Adipose tissue (tissue), 3 donors: Measurements from ENCODE around the gene PHF3. TPM values are rescaled to one million over a fixed set of nuclear protein-coding genes. Genes with fewer than 3 reads are reported as not detected.
"Not testable (repeated sequence)": the region's sequence is repeated elsewhere in the genome, so short reads cannot be mapped to it uniquely, and the experiment has no call there.

Source experiments
- H3K27ac ChIP-seq: one replicate; pipeline ENCODE4 v1.5.1; 2013; ENCODE audit warnings: low read depth, low read length
- WGBS, 3 donors: extraction: QIAGEN DNeasy Blood & Tissue Kit; methylation state at CpG; one replicate each; pipeline ENCODE4 v1.1.7; 2013; 5-methylcytosine and 5-hydroxymethylcytosine counted together
- polyA plus RNA-seq, 3 donors: library from polyadenylated mRNA; stranded (reverse); fragments of 200-250 nt; gene quantifications; one replicate each; pipeline ENCODE4 v1.2.3, GENCODE V29; 2013
- donor health status: healthy with polysubstance abuse.
- donor health status: Bipolar disorder and iron deficiency.
- donor health status: healthy.

Gene PHF3
- polyA plus RNA-seq, 3 donors, result 9.8 to 17.2 (median 11.8) TPM

- WGBS, 3 donors, result 15 to 82% (median 48%) methylated on average over 1 of the region's 1 CpG
- no peak overlapping the region for H3K27ac ChIP-seq
These were observed 41.7 kb downstream of the PHF3 start for GRCh38 chr6:63677282-63677681.

DNA sequence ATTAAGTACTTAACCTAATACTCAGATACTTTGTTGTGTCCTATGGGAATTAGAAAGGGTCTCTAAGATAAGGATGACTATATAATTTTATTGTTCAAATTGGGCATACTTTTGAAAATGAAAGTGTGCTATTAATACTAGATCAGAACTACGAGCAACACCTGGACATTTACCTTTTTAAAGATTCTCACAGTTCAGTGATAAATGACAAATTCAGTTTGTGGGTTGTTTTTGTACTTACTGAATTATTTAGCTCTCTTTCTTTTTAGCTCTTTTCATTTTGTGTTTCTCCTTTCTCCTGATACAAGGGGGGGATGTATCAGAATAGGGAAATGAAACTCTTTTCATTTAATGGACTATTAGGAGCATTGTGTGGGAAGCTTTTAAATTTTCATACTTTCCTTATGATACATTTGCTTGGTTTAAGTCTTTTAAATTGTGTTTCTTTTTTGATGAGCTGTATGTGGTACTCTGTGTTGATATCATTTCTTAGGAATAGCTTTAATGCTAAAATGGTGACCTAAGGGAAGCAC is 47.5 kb downstream of the PHF3 start:
- WGBS, 3 donors, result 81 to 91% (median 84%) methylated on average over 1 of the region's 1 CpG
- H3K27ac ChIP-seq, result no peak overlapping the region

DNA sequence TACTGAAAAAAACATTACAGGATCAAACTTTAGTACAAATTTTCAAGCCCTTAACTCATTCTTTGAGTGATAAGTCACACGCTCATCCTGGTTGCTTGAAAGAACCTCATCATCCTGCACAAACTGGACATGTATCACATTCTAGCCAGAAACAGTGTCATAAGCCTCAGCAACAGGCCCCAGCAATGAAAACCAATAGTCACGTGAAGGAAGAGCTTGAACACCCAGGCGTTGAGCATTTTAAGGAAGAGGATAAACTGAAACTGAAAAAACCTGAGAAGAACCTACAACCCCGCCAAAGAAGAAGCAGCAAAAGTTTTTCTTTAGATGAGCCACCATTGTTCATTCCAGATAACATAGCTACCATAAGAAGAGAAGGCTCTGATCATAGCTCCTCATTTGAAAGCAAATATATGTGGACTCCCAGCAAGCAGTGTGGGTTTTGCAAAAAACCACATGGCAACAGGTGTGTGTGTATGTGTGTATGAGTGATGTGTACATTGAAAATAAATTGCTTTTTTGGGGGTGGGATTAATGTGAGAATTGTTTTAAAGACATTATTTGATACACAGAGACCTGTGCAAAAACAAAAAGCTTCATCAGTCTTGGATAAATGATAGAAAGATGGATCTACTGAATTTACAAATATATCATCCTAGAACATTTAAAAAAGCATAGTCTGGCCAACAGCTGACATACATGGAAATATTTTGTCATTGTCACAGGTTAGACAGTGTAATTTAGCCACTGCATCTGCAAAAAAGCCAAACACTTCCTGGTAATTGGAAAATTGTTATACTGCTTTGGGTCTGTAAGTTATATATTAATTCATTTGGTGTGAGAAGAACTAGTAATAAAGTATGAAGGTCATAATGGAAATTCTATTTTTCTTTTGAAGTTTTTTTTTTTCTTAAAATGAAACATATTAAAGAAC is 50.1 kb downstream of the PHF3 start:
- 75 to 90% (median 82%) methylated on average over 4 of the region's 4 CpGs for WGBS, 3 donors
- H3K27ac ChIP-seq, result no peak overlapping the region

DNA sequence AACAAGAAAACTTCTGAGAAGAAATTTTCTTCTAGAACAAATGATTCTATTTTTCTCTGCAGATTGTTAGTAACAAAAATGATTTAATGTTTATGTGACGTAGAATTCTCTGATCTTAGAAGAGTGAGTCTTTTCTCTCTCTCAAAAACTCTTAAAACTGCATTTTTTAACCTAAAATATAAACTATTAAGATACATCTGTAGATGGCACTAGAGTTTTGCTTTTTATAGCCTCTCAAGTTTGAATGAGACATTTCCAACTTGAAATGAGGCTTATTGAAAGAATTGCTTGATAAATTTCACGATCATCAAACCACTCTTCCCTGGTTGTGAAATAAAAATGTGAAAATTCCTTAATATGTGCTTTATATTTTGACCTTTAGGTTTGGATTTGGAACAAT is 53.8 kb downstream of the PHF3 start:
- H3K27ac ChIP-seq, result no peak overlapping the region
- WGBS, 3 donors, result 78 to 95% (median 87%) methylated on average over 2 of the region's 2 CpGs

DNA sequence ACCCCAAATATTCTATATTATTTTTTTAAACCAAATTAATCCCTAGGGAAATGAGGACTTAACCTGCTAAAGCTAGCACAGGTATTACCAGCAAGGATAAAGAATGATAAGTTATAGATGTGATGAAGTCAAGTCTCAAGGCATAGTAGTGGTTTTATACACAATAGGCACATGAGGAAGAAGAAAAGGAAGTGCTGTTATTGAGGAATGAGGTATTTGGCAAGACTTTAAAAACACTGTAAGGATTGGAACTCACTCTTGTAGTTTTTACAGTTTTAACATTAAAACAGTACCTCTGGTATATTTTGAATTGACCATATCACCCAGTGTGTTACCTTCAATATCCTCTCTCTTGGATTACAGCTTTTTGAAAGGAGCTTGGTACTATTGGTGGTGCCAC is 54.6 kb downstream of the PHF3 start:
- H3K27ac ChIP-seq, result no peak overlapping the region

- 86 to 90% (median 87%) methylated on average over 2 of the region's 2 CpGs for WGBS, 3 donors
- no peak overlapping the region for H3K27ac ChIP-seq
These were observed 70.1 kb downstream of the PHF3 start for GRCh38 chr6:63705707-63706106.

DNA sequence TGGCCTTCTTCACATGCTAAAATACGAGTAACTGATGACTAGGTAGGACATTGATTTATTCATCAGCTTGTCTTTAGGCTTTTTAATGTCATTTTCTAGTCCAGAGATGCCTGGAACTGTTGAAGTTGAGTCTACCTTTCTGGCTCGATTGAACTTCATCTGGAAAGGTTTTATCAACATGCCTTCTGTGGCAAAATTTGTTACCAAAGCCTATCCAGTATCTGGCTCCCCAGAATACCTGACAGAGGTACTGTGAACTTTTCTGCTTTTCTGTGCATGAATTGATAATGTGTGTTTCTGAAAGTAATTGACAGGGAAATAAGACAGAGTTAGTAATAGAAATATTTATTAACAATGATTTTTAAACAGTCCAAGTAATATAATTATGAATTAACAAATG is 71.0 kb downstream of the PHF3 start:
- 68 to 83% (median 83%) methylated on average over 2 of the region's 2 CpGs for WGBS, 3 donors
- no peak overlapping the region for H3K27ac ChIP-seq

GRCh38 chr6:63708631-63709030 is 73.0 kb downstream of the PHF3 start:
- no peak overlapping the region for H3K27ac ChIP-seq
- WGBS, 3 donors, result 92 to 99% (median 97%) methylated on average over 1 of the region's 1 CpG

- H3K27ac ChIP-seq, result no peak overlapping the region
These were observed 73.5 kb downstream of the PHF3 start for GRCh38 chr6:63709148-63709547.

- no peak overlapping the region for H3K27ac ChIP-seq
- WGBS, 3 donors, result 87 to 99% (median 95%) methylated on average over 6 of the region's 6 CpGs
These were observed 77.7 kb downstream of the PHF3 start for GRCh38 chr6:63713332-63713731.

GRCh38 chr6:63714091-63714490 is 78.5 kb downstream of the PHF3 start:
- no peak overlapping the region for H3K27ac ChIP-seq

DNA sequence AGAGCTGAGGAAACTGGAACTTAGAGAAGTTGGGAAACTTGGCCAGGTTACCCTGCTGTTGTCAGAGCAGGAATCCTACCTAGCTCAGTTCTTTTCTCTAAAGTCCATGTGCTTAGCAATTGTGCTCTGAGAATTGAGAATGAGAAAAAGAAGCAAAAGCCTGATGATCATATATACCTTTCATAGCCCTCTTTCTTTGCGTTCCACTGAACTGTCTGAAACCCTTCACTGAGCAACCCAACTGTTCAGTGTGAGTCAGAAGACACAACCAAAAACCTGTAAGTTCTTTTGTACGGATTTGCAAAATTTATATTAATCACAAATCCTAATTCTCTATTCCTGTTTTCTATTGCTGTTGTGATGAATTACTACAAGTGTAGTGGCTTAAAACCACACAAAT is 80.6 kb downstream of the PHF3 start:
- WGBS, 3 donors, result 93 to 99% (median 99%) methylated on average over 2 of the region's 2 CpGs
- H3K27ac ChIP-seq, result no peak overlapping the region

DNA sequence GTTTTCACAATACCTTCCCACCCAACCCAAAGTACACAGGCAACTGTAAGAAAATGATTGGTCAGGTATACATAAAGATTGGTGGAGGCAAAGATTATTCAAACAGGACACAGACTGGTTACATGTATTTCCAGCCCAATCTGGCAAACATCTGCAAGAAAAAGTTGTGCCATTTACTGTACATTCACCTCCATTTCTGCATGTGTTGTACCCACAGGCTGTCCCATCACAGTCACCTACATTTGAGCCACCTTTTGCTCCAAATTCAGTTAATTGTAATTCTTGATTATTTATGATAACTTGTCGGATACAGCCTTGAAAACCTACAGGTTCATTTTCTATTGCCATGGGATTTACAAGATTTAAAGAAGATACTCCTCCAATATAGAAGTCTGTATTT is 85.6 kb downstream of the PHF3 start:
- no peak overlapping the region for H3K27ac ChIP-seq
- WGBS, 3 donors, result 87 to 98% (median 96%) methylated on average over 1 of the region's 1 CpG

DNA sequence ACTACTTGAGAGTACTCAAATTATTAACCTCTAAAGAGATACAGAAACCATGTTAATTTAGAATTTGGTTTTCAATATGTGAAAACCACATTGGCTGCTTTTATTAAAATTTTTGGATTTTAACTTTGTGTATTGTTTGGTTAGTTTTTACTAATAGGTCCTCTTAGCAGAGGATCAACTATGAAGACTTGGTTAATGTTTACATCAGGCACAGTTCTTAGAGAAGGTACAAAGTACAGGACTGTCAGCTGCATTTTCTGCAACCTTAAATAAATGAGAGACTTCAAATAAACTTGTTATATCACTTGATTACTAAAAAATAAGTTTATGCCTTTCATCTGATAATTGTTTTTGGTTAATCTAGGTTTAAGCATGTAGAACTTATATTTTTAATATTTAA is 89.1 kb downstream of the PHF3 start:
- H3K27ac ChIP-seq, result no peak overlapping the region

GRCh38 chr6:63730311-63730710 is 94.7 kb downstream of the PHF3 start:
- H3K27ac ChIP-seq, result no peak overlapping the region

DNA sequence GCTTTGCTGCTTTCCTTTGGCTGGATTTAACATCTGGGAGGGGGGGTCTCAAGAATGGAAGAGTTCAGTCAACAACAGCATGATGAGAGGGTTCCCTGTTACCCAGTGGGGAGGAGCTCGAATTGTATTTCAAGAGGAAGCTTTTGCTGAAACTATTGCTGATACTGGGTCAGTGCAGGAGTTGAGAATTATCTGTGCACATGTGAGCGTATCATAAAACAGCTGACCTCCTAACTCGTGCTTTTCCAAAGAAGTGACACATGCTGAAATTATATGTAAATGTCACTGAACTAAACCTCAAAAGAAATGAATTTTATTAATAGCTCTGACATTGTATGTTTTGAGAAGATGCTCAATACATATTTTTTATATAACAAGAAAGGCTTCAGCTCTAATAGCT is 96.3 kb downstream of the PHF3 start:
- H3K27ac ChIP-seq, result no peak overlapping the region
- WGBS, 3 donors, result 88 to 92% (median 90%) methylated on average over 3 of the region's 3 CpGs

GRCh38 chr6:63732336-63732735 is 96.7 kb downstream of the PHF3 start:
- no peak overlapping the region for H3K27ac ChIP-seq
- WGBS, 3 donors, result 72 to 98% (median 87%) methylated on average over 2 of the region's 2 CpGs

GRCh38 chr6:63734923-63735322 is 99.3 kb downstream of the PHF3 start:
- 75 to 88% (median 84%) methylated on average over 3 of the region's 3 CpGs for WGBS, 3 donors
- H3K27ac ChIP-seq, result no peak overlapping the region

DNA sequence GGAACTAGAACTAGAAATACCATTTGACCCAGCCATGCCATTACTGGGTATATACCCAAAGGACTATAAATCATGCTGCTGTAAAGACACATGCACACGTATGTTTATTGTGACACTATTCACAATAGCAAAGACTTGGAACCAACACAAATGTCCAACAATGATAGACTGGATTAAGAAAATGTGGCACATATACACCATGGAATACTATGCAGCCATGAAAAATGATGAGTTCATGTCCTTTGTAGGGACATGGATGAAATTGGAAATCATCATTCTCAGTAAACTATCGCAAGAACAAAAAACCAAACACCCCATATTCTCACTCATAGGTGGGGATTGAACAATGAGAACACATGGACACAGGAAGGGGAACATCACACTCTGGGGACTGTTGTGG is 102.6 kb downstream of the PHF3 start:
- H3K27ac ChIP-seq, result not testable (repeated sequence)
- 74 to 100% (median 92%) methylated on average over 2 of the region's 2 CpGs for WGBS, 3 donors

DNA sequence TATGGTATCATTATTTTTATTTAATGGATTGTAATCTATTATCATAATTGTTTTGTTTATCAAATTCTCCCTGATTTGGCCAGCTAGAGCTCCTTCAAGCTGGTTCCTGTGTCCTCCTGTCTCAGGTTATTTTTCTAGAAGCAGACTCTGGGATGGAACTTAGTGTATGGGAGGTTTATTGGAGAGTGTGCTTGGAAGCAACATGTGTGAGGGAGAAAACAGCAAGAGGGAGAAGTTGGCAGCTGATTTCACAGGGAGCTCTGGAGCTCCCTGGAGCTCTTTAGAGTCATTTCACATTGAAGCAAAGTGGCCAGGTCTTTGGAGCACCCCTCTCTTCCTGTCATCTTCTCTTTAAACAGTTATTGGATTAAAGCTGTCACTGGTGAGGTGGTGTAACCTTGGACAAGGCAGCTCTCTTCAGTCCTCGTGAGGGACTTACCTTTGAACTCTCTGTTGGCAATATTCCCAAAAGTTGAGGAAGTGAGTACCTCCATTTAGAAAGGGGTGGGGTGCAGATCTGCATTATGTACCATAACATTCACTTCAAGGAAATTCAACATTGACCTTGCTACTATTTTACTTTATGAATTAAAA is 103.6 kb downstream of the PHF3 start:
- 9 to 40% (median 28%) methylated on average over 1 of the region's 1 CpG for WGBS, 3 donors

More for the DNA sequence above, 103.6 kb downstream of the PHF3 start:
- no peak overlapping the region for H3K27ac ChIP-seq
